Head of caudate nucleus (tissue), 42 donors: ENCODE results near the gene SLC39A8.

ENCODE experiments used
- DNase-seq, 42 donors: peaks; one replicate each; pipeline versions ENCODE4 v3.0.0 to v3.0.0-alpha.2; 2020 to 2021; ENCODE audit warnings: mixed read lengths in 7 of 42
- intact Hi-C: fragments of 100-400 bp; cut with DNase I; formaldehyde crosslinking; loops from one replicate; pipeline ENCODE4 v1.15.0; 2022

Gene SLC39A8

GRCh38 chr4:102343964-102344519 is 1.2 kb downstream of the SLC39A8 start:
- intact Hi-C loops = loop anchor here (10.0 kb wide), 1 partner anchor 81 kb away; no protein-coding TSS in a partner anchor
- DNase-seq = peak in 8 of 42 donors; percentile 40 to 86 (median 68)

- intact Hi-C loops = loop anchor here (10.0 kb wide), 1 partner anchor 82 kb away; no protein-coding TSS in a partner anchor
- no peak for DNase-seq
Observed at GRCh38 chr4:102342404-102343074, 2.7 kb downstream of the SLC39A8 start.

GRCh38 chr4:102341201-102341600 is 4.1 kb downstream of the SLC39A8 start:
- DNase-seq = no peak
- intact Hi-C loops = loop anchor here (10.0 kb wide), 1 partner anchor 84 kb away; no protein-coding TSS in a partner anchor

DNA sequence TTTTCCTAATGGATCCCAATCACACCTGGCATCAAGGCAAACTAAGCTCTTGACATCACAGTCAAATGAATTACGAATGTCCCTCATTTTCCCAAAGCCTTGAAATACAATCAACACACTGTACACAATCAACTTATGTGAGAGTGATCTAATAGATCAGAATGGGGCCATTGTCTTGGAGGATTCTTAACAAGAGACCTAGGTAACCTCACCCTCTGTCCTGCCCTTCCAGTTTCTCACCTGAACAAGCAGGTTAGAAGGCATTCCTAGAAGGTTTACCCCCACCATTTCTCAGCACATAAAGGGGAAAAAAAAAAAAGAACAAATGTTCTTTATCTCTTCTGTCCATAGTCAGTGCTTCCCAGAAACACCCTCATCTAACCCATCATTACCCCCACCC is 6.3 kb downstream of the SLC39A8 start:
- DNase-seq = no peak
- intact Hi-C loops = no loop called here

DNA sequence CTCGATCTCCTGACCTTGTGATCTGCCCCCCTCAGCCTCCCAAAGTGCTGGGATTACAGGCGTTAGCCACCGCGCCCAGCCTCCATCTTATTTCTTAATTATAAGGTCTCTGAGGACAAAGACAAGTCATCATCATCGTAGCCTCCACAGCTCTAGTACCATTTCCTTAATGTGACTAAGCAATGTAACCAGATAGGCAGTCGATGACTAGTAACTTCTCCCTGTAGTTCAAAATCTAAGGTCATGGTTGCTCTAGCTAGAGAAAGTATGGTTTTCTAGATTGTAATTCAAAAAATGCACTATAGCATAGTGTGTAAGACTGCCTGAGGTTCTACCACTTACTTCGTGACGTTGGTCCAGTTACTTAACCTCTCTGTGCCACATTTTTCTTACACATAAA is 6.9 kb downstream of the SLC39A8 start:
- DNase-seq = no peak
- intact Hi-C loops = no loop called here

DNA sequence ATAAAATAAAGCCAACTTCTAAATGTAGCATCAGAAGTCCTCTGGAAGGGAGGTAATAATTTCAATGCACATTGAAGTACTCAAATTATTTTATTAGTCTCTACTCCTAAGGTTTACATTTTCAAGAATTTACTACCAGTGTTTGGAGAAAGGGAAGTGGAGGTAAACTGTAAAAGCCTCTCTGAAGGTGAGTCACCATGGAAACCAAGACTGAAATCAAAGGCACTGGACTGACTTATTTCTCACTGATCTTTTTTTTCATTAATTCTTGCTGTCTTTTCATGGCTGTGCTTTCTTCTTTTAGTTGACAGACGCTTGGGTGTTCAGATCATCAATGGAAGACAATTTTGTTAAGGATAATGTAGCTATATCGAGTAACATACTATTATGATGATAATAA is 9.7 kb downstream of the SLC39A8 start:
- no peak for DNase-seq
- intact Hi-C loops = no loop called here

- no peak for DNase-seq
- intact Hi-C loops = no loop called here
Observed at GRCh38 chr4:102334624-102335023, 10.7 kb downstream of the SLC39A8 start.

DNA sequence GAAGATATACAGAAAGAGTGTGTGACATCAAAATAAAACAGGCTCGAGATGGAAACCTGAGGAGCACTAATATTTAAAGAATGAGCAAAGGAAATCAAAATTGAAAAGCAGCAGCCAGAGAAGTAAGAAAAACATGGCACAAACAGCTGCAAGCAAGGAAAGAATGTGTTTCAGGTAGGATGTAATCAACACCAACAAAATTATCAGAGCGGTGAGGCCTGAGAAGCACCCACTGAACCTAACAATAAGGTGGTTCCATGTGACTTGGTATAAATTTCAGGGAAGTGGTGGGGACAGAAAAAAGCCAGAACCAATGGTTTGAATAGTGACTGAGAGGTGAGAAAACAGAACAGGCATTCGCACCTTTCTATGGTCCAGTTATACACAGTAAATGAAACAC is 11.5 kb downstream of the SLC39A8 start:
- intact Hi-C loops = no loop called here
- DNase-seq = no peak

GRCh38 chr4:102328045-102328444 is 17.2 kb downstream of the SLC39A8 start:
- intact Hi-C loops = no loop called here
- no peak for DNase-seq

DNA sequence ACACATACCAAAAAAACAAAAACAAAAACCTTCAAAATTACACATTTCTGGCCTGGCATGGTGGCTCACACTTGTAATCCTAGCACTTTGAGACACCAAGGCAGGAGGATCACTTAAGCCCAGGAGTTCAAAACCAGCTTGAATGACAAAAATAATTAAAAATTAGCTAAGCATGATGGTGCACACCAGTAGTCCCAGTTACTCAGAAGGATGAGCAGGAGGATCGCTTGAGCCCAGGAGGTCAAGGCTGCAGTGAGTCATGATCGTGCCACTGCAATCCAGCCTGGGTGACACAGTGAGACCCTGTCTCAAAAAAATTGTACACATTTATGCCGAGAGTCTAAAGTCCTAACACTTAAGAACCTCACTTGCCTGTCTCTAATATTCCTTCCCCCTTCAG is 18.3 kb downstream of the SLC39A8 start:
- intact Hi-C loops = no loop called here
- DNase-seq = no peak

GRCh38 chr4:102324730-102325129 is 20.6 kb downstream of the SLC39A8 start:
- DNase-seq = no peak
- intact Hi-C loops = no loop called here

DNA sequence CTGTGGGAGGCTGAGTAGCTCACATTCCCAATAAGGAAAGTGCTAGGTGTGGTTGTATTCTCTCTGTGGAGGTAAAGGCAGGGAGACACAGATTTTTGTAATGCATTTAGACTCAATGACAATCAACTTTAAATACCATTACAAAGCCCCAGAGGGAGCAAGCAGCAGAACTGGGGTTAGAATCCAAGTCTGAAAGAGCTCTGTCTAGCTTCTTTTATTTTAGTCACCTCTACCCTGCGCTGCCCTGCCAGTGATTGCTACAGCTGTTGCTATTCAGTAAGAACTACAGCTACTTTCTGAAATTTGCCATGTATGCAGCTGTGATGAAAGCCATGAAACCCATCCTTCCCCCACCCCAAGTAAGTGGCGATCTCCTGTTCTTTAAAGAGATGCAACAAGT is 22.5 kb downstream of the SLC39A8 start:
- intact Hi-C loops = no loop called here
- DNase-seq = peak in 1 of 42 donors; percentile 7

DNA sequence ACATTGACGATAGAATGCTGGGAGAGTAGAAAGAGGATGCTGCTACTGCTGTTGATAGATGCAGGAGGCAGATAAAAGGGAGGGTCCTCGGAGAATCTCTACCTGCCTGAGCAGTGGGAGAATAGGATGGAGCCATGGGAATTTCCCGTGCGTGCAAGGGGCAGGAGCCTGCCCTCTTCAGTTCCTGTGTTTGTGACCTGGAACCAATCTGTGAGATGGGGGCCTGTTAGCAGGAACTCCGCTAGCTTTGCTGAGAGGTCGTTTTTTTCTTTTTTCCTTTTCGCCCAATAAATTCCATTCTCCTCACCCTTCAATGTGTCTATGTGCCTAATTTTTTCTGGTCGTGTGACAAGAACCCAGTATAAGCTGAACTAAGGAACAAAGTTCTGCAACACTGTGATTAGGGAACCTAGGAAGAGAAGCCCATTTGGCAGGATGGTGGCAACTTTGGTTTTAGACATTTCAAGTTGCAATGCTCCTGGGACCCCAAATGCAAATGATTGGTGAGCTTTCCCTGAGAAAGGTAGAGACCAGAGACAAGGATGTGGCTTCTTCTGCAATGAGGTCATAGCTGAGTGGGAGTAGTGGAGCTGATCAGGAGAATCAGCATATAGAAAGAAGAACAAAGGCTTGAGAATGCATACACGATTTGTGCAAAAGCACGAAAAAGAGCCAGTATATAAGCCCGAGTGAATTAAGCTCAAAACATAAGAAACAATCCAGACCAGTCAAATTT is 23.9 kb downstream of the SLC39A8 start:
- intact Hi-C loops = no loop called here
- DNase-seq = no peak

GRCh38 chr4:102319594-102319993 is 25.7 kb downstream of the SLC39A8 start:
- DNase-seq = no peak
- intact Hi-C loops = no loop called here

GRCh38 chr4:102318526-102318925 is 26.8 kb downstream of the SLC39A8 start:
- DNase-seq = no peak
- intact Hi-C loops = no loop called here

- intact Hi-C loops = no loop called here
- no peak for DNase-seq
Observed at GRCh38 chr4:102318105-102318504, 27.2 kb downstream of the SLC39A8 start.

DNA sequence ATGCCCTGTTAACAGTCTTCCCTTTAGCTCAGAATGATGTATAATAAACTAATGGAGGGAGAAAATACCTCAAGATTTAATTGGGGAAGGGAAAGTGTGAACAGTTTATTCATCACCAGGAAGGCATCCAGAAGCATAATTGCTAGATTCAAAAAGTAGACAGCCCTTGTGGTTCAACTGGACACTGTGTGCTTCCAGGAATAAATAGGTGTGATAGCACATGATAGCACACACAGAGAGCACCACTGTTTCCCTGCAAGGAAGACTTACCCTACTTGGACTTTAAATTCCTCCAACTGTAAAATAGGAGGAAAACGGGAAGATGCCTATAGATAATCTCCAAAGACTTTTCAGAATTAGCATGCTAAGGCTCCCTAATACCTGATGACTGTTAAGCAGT is 27.8 kb downstream of the SLC39A8 start:
- intact Hi-C loops = no loop called here
- DNase-seq = no peak

DNA sequence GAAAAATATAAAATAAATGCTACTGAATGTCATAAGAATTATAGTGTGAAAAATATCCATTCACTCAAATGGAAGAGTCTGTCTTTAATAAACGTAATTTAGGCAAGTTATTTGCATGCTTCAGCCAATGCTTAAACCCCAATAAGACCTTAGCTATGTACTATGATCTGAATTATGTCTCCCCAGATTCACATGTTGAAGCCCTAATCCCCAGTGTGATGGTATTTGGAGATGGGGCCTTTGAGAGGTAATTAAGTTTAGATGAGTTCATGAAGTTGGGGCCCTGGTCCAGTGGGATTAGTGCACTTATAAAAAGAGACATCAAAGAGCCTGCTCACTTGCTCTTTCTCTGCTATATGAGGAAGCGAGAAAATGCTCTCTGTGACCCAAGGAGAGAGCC is 28.7 kb downstream of the SLC39A8 start:
- DNase-seq = no peak
- intact Hi-C loops = no loop called here

DNA sequence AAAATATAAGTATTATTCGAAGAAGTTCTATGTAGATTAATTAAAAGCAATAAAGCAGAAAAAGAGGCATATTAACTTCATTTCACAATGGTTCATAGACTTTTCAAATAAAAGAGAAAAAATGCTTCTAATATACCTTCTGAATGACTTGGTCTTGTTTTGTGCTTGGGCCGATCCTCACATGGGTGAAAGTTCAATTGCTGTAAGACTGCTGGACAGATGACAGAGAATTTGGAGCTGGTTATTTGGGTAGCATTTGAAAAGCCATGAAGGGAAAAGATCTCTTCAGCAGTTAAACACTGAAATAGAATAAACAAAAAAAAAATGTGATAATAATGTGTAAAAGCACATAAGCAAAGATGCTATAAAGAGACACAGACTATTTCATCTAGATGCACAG is 29.8 kb downstream of the SLC39A8 start:
- DNase-seq = no peak
- intact Hi-C loops = no loop called here

DNA sequence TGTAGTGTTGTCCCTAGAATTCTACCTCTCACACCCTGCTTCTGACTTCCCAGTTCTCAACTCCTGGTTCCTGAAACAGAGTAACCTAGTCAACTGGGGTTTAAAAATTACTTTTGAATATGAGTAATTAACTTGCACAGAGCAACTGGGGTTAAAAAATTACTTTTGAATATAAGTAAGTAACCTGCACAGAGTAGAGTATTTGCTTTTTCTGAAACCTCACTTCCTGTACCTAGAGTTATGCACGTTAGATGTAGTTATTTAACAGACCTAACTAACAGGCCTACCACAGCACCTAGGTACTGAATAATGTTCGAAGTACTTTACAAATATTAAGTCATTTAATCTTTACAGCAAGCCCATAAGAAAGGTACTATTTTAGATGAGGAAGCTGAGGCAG is 32.9 kb downstream of the SLC39A8 start:
- intact Hi-C loops = no loop called here
- no peak for DNase-seq

DNA sequence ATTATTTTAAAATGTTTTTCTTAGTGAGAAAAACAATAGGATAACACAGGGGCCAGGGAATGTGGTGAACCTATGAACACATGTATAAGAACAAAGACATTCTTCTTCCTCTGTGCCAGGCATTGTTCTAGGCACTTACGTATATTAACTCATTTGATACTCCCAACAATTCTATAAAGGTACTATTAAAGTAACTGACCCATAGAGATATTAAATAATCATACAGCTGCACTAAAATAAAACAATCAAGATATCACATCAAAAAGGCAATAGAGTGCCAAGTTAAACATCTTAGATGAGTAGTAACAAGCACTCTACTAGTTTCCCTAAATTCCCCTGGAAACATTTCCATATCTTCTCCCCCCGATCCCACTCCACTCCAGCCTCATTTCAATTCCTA is 33.4 kb downstream of the SLC39A8 start:
- intact Hi-C loops = no loop called here
- no peak for DNase-seq
